Activated CD4-positive, alpha-beta T cell treated with anti-CD3 and anti-CD28 coated beads, Interleukin-2, amount 50 U/mL, for 4 hours (primary cell): ENCODE measurements around the gene CACNG7.

Experiments used
- DNase-seq, 2 experiments: peaks; one replicate each; pipeline ENCODE4 v3.0.0-alpha.2; 2020

CACNG7 gene

DNA sequence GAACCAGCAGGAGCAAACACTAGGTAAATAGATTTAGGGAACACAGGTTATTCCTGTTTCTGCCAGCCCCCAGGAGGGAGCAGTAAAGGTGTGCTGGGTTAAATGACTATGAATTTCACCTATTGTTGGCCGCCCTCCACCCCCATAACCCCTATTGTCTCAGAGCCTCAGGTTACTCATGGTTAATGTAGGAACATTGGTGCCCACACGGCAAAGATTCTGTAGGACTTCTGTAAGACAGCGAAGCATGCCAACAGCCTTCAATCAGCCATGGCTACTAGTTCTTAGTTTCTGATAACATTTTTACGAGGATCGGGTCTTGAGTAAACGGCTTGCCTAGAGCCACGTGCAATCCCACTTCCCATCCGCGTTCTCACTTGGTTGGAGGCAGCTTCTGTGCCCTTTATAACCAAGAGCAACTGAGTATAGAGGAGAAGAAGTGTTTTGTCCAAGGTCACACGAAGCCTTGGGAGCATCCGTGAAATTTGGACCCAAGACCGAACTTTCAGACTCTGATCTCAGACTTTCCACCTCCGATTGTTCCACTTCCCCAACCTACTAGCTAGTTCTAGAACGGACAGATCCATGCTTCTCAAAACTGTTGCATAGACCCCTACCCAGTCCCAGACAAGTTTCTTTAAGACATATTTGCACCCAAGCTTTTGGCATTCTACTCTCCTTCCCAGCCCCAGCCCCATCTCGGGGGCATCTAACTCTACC lies 48.5 kb downstream of the CACNG7 start:
- DNase-seq: no peak

DNA sequence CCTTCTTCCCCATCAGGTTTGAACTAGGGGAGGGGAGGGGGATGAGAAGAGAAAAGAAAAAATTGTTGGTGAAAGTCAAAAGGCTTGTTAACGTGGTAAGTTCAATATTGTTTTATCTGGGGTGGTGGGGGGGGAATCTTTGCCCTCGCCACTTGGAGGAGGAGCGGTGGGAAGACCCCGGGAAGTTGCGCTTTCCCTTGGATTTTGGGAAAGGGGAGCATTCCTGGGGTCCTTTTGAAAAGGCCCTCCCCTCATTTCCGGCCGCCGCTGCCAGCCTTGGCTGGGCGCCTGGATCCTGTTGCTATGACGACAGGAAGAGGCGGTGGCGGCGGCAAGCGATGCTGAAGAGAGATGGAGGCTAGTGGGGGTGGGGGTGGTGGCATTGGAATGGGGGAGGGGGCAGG lies 49.1 kb downstream of the CACNG7 start:
- no peak for DNase-seq

DNA sequence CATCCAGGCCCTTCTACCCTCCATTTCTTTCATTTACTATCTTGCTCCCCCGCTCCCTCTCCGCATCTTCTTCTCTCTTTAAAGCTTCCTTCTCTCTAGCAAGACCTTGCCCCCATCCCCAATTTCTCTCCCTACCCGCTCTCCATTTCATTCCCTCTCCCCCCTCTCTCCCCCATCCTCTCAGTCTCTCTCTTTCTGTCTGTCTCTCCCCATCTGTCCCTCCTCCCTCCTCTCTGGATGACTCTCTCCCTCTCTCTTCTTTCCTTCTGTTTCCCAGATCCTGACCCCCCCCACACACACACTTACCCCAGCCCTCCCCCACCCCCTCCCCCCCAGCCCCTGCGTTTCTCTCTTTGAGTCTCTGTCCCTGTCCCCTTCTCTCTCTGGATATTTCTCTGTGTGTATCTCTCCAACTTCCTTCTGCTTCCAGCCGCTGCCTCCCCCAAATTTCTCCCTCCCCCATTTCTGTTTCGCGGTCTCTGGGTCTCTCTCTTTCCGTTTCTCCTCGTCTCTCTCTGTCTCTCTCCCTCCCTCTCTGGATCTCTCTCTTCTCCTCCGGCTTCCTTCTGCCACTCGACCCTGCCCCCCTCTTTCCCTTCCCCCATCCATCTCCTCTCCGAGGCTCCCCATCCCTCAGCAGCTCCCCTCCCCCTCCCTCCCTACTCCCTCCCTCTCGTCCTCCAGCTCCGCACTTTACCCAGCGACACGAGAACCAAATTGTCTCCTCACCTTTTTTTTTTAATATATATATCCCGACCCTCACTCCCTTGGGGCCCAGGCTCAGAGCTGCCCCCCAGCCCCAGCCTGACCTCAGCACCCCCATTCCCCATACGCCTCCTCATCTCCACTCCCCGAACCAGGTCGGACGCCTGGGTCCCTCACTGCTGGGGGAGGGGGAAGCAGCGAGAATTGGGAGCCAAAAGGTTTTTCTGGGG lies 50.0 kb downstream of the CACNG7 start:
- no peak for DNase-seq

- no peak for DNase-seq
These were observed 51.1 kb downstream of the CACNG7 start for GRCh38 chr19:53960187-53960586.

GRCh38 chr19:53960886-53961285 lies 51.8 kb downstream of the CACNG7 start:
- DNase-seq: no peak

DNA sequence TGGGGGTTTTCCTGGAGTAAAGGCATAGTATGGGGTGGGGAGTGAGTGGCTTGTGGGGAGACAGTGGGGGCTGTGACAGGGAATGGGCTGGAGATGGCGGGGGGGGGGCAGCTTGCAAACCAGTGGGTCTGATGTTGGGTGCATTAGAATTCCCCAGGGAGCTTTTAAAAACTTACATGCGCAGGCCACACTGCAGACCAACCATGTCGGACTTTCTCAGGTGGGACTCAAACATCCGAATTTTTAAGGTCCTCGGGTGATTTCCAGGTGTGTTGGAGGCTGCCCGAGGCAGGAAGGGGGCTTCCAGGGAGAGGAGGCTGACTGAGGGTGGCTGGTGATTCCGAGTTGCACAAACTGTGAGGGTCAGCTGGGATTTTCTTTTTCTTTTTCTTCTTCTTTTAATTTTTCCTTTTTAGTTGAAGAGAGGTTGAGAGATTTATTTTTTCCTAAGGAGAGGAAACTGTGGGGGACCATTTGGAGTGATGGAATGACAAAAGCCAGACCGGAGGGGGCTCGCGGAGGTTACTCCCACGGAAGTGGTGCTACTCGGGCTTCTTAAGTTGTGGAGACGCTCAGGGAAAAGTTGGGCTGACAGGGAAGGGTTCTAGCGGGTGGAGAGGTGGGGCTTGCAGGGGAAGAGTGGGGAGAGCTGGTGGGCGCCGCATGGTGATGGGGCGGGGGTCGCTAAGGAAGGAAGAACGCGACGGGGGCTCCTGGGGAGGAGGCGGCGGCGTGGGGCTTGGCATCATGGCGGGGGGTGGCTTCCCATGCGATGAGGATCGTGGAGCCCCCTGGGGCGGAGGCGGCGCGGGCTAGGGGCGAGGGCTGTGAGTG lies 52.7 kb downstream of the CACNG7 start:
- DNase-seq: no peak

DNA sequence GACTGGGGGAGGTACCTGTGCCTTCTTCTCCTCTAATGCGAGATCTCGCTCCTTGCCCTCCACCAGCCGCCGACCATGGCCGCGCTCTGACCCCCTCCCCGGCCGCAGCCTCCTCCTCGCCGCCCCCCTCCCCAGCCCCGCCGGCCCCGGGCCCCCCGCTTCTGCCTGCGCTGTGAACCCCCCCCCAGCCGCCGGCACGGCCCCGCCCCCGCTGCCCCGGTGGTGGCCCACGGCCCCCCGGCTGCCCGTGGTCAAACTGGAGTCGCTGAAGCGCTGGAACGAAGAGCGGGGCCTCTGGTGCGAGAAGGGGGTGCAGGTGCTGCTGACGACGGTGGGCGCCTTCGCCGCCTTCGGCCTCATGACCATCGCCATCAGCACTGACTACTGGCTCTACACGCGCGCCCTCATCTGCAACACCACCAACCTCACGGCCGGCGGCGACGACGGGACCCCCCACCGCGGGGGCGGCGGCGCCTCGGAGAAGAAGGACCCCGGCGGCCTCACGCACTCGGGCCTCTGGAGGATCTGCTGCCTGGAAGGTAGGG lies 53.9 kb downstream of the CACNG7 start, which contains the start of gene CACNG8:
Gene CACNG8, plus strand, starts transcription at position 51 of the 545 bp plus-strand sequence.
- no peak for DNase-seq

- no peak for DNase-seq
These were observed 56.0 kb downstream of the CACNG7 start for GRCh38 chr19:53965091-53965490.

DNA sequence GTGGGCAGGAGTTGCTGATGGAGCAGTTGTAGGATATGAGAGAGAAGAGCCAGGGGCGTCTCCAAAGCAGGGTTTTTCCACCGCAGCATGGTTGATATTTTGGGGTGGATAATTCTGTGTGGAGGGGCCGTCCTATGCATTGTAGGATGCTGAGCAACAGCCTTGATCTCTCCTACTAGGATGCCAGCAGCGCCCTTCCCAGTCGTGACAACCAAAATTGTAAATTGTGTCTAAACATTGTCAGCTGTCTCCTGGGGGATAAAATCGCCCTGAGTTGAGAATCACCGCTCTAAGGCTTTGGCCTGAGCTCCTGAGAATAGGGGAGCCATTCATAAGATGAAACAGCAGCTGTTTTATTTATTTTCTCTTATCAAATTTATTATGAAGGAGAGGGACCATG lies 57.9 kb downstream of the CACNG7 start:
- no peak for DNase-seq

DNA sequence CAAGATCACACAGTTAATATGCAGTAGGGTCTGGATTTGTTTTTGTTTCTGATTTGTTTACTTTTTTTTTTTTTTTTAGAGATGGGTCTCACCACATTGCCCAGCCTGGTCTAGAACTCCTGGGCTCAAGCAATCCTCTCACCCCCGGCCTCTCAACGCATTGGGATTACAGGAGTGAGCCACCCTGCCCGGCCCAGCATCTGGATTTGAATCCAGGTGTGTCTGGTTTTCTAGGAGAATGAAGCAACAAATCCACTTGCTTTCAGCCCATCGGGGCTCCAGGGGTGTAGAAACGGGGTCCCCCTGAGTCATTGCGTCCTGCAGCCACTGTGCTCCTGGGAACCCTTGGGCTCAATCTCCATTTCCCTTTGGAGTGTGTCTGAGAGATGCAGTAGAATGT lies 60.3 kb downstream of the CACNG7 start:
- no peak for DNase-seq

DNA sequence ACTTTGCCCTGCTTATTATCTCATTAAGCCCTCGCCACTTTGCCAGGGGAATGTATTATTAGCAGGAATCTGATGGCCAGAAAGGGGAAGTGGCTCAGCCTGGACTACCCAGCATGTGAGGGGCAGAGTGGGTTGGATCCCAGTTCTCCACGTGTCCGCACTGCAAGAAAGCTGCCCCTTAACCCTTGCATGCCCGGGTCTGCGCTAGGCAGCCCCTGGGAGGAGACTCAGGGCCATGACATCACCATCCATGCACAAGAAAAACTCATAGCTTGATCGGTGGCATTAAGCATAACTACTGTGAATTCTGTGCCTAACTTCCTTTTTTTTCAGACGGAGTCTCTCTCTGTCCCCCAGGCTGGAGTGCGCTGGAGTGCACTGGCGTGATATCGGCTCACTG lies 62.6 kb downstream of the CACNG7 start:
- DNase-seq: no peak

GRCh38 chr19:53977429-53977990 lies 68.4 kb downstream of the CACNG7 start:
- DNase-seq: peak; percentile 51 to 55

DNA sequence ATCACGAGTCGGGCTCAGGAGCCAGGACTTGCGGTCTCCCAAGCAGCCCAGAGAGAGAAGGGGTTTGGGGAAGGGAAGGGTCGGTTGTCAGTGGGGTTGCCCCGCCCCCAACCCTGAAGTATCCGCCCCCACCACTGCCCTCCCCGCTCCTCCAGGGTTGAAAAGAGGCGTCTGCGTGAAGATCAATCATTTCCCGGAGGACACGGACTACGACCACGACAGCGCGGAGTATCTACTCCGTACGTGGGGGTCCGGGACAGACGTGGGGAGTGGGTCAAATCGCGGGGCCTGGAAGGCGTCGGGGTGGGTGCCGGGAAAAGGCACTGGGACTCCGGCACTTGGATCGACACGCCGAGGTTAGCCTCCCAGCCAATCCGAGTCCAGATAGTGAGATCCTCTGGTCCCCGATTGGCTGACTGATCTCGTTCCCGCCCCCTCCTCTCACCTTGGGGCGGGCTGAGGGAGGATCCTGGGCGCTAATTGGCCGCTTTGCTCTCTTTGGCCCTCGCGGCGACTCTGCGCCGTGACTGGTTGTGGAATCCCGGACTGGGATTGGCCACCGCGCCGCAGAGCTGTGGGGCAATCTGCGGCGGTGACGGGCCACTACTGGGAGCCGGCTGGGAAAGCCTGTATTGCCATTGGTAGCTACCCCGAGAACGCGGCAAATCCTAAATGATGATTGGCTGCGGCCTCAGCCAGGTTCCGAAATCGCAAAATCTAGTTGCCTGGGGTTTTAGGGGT lies 69.1 kb downstream of the CACNG7 start:
- no peak for DNase-seq

DNA sequence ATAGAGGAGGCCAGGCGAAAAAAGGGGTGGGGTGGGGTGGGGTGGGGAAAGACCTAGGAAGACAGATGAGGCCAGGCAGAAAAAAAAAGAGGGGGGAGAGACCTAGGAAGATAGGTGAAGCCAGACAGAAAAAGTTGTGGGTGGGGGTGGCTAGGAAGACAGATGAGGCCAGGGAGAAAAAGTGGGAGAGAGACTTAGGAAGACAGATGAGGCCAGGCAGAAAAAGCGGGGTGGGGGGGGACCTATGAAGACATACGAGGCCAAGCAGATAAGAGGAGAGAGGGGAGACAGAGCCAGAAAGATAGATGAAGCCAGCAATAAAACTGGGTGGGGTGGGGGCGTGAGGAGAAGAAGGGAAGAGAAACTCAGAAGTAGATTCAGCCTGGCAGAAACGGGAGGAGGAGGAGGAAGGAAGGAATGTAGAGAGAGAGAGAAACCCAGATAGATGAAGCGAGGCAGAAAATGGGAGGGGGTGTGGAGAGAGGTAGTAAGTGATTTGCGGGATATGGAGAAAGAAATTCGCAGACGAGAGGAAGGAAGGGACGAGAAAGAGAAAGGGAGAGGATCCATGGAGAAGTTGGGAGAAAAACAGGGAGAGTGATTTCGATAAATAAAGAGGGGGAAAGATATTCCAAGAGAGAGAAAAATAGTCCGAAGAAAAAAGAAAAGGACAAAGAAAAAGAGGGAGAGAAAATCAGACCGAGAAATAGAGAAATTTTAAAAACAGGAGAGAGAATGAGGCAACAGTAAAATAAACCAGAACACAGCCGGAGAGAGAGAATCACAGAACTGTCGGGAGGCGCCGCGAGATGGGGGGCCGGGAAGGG lies 70.1 kb downstream of the CACNG7 start:
- no peak for DNase-seq

- DNase-seq: no peak
These were observed 71.7 kb downstream of the CACNG7 start for GRCh38 chr19:53980539-53981375.

DNA sequence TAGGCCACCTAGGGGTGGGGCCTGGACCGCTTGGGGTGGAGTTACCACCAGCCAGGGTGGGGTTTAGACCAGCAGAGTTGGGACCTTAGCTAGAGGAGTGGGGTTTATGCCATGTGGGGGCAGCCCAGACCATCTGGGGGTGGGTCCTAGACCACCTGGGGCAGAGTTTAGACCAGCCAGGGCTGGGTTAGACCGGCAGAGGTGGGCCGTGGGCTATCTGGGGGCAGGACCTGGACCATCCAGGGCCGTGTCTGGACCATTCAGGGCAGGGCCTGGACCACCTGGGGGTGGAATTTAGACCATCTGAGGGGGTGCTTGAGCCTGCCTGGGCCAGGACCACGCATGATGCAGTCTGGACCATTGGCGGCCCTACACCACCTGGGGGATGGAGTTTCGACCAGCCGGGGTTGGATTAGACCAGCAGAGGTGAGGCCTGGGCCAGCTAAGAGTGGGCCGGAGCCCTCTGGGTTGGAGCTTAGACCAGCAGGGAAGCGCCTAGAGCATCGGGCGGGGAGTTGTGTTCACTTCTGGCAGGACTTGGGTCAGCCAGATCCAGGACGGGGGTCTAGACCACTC lies 72.4 kb downstream of the CACNG7 start:
- DNase-seq: no peak

DNA sequence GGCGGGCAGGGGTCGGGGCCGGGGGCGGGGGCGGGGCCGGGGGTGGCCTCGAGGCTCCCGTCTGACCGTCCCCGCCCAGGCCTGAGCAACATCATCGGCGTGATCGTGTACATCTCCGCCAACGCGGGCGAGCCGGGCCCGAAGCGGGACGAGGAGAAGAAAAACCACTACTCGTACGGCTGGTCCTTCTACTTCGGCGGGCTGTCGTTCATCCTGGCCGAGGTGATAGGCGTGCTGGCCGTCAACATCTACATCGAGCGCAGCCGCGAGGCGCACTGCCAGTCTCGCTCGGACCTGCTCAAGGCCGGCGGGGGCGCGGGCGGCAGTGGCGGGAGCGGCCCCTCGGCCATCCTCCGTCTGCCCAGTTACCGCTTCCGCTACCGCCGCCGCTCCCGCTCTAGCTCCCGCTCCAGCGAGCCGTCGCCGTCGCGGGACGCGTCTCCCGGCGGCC lies 72.9 kb downstream of the CACNG7 start:
- no peak for DNase-seq

DNA sequence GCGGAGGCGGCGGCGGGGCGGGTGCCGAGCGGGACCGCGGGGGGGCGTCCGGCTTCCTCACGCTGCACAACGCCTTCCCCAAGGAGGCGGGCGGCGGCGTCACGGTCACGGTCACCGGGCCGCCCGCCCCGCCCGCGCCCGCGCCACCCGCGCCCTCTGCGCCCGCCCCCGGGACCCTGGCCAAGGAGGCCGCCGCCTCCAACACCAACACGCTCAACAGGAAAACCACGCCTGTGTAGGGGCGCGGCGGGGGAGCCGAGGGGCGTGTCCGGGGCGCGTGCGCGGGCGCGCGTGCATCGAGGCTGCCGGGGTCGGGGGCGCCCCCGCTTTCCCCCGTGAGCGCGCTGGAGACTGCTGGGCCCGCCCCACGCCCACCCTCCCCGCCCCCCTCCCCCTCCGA lies 73.5 kb downstream of the CACNG7 start:
- no peak for DNase-seq
